GM19468 (cell line): ENCODE results near the gene NFE2L3.
"Not testable (repeated sequence)": the region's sequence is repeated elsewhere in the genome, so short reads cannot be mapped to it uniquely, and the experiment has no call there.

Experiments used
- ATAC-seq: cut with Tn5 transposase; IDR thresholded peaks from one replicate; pipeline ENCODE4 v1.9.1; 2021; ENCODE audit warnings: mild to moderate bottlenecking, moderate library complexity, moderate number of reproducible peaks; ENCODE audit not compliant: unreplicated experiment; ENCODE audit errors: extremely low read depth

The NFE2L3 gene

DNA sequence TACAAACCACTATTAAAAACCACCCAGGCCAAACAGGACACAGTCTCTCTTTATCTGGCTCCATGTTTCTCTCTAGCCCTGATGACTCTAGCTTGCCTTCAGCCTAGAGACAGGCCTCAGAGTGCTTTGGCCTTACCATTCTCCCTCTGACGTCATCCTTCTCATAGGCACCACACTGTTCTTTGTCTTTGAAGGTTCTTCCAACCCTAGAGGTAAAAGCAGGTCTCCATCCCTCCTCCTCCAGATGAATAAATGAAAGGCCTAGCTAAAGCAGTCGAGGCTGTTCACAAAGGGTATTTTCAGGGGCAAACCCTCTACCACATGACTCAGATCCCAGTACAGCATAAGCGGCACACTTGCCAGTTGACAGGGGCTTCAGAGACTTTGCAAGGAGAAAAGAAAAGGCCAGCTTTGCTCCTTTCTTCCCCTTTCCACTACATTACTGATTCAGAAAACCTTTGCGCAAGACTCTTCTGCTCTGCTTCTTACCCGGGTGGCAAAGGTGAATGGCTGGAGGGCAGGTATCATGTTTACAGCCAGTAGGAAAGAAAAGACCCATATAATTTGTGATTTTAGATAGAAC lies 14.8 kb downstream of the NFE2L3 start:
- no peak for ATAC-seq

DNA sequence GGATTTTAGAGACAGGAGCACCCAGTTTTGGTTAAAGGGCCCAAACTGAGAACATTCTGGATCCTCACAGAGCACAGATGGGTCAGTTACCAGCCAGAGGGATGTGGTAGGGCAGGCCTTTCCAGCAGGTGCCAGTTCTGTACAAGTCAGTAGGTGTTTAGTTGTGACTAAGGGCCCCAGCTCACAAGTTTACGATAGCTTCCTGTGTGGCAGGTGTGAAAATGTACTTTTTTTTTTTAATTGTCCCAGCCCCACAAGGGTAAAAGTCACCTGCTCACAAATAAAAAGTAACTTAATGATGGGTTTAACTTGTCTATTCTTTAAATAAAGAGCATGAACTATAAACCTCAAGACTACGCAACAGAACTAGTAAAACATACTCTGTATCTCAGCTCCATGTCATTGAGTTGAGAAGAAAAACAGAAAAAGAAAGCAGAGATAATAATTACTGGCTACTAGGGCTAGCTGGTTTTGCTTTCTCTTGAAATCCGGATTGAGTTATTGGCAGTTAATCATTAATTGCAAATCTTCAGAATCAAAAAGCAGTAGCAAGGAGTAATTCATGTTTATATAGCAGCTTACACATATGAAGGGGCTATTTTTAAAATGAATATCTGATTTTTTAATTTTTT lies 15.4 kb downstream of the NFE2L3 start:
- ATAC-seq, result peak; percentile 35

DNA sequence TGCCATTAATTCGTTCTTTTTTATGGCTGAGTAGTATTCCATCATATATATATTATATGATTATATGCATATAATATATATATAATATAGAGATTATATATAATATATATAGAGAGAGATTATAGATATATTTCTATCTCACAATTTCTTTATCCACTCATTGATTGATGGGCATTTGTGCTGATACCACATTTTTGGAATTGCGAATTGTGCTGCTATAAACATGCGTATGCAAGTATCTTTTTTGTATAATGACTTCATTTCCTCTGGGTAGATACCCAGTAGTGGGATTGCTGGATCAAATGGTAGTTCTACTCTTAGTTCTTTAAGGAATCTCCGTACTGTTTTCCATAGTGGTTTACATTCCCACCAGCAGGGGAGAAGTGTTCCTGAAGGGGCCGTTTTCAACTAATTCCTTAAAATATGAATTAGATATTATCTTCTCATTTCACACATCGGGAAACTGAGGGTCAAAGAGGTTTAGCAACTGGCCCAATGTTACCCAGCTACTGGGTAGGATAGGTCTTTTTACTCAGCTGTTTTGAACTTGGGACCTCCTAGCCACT lies 16.5 kb downstream of the NFE2L3 start:
- ATAC-seq, result no peak

DNA sequence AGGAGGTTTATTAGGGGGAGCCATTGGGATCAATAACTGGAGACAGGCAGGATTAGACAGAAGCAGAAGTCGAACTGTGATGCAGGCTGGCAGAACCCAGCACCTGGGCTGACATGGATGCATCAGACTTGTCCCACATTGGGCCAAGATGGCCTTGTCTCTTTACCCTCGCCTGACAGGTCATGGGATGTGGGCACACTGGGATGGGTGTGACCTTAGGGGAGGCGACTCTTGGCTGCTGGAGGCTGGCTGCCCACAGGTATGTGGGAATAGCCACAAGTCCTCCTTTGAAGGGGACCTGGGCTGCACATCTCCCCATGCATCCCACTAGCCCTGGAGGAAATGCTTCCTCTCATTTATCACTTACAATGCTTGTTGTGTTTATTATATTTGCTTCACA lies 17.3 kb downstream of the NFE2L3 start:
- no peak for ATAC-seq

DNA sequence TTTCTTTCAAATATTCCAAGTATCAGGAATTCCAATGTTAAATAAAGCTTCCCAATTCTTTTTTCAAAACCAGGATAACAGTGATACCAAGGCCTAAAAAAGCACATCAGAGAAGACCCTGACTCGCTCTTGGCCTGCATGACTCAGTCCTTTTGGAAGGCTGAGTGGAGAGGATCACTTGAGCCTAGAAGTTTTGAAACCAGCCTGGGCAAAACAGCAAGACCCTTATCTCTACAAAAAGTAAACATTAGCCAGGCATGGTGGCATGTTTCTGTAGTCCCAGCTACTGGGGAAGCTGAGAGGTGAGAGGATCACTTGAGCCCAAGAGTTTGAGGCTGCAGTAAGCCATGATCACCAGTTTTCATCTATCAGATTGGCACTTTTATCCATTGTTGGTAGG lies 18.7 kb downstream of the NFE2L3 start:
- ATAC-seq, result no peak

DNA sequence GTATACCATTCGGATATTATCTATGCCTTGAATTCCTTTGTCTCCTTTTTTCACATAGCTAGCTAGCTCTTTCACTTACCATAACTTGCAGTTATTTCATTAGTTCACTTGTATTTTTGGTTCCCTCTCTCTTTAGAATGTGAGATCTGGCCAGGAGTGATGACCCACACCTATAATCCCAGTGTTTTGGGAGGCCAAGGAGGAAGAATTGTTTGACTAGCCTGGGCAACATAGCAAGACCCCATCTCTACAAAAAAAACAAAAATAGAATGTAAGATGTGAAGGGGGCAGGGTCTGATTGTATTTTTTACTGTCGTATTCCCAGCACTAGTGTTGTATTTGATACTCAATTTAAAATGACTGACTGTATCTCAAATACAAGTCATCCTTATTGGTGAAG lies 19.6 kb downstream of the NFE2L3 start:
- ATAC-seq, result no peak

DNA sequence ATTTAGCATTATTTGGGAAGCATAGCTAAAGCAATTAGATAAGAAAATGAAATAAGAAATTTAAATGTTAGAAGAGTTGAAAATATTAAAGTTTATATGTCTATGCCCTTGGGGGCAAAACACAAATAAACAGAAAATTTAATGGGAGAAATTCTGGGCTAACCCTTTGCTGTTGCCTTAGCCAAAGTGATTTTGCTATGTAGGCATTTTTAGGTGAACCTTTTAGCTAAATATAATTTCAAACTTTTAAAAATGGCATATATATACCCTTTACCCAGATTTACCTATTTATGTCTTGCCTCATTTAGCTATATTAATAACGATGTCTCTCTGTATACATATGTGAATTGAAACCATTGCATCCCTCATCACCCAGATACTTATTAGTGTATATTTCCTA lies 20.1 kb downstream of the NFE2L3 start:
- ATAC-seq, result no peak

DNA sequence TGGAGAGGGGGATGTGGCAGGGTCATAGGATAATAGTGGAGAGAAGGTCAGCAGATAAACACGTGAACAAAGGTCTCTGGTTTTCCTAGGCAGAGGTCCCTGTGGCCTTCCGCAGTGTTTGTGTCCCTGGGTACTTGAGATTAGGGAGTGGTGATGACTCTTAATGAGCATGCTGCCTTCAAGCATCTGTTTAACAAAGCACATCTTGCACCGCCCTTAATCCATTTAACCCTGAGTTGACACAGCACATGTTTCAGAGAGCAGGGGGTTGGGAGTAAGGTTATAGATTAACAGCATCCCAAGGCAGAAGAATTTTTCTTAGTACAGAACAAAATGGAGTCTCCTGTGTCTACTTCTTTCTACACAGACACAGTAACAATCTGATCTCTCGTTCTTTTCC lies 23.9 kb downstream of the NFE2L3 start:
- ATAC-seq, result not testable (repeated sequence)

DNA sequence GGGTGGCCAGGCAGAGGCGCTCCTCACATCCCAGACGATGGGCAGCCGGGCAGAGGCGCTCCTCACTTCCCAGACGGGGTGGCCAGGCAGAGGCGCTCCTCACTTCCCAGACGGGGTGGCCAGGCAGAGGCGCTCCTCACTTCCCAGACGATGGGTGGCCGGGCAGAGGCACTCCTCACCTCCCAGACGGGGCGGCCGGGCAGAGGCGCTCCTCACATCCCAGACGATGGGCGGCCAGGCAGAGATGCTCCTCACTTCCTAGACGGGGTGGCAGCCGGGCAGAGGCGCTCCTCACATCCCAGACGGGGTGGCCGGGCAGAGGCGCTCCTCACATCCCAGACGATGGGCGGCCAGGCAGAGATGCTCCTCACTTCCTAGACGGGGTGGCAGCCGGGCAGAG lies 24.7 kb downstream of the NFE2L3 start:
- not testable (repeated sequence) for ATAC-seq

DNA sequence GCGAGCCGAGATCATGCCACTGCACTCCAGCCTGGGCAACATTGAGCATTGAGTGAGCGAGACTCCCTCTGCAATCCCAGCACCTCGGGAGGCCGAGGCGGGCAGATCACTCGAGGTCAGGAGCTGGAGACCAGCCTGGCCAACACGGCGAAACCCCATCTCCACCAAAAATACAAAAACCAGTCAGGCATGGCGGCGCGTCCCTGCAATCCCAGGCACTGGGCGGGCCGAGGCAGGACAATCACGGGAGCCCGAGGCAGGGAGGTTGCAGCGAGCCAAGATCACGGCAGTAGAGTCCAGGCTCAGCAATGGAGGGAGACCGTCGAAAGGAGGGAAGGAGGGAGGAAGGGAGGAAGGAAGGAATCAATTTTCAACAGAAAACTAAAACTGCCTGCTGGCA lies 25.3 kb downstream of the NFE2L3 start:
- not testable (repeated sequence) for ATAC-seq

DNA sequence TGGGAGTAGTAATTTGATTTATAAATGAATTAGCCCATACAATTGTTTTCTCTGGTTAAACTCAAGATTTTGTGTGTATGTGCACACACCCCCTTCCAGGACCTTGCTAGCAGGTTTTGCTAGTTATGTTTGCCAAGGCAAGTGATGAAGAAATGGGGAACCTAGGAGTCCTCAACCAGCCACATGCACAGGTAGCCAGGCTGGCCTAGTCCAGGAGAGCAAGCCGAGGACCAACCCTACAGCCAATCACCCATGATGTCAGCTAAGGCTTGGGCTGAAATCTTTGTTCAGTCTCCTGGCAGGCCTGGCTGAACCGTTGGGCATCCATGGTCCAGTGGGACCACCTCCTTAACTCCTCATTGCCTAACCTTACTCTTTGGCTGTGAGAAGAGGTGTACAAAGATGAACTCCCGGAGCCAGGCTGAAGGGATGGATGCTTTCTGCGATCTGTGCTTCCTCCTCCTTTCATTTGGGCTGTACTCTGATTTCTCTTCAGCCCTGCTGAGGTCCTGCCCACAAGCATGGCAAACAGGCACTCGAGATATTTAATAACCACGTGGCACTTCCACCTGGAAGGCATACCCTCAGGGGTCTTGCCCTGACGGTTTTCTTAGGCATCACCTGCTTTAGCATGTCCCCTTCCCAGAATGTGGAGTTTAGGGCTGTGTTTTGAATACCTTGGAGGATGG lies 26.4 kb downstream of the NFE2L3 start:
- no peak for ATAC-seq

DNA sequence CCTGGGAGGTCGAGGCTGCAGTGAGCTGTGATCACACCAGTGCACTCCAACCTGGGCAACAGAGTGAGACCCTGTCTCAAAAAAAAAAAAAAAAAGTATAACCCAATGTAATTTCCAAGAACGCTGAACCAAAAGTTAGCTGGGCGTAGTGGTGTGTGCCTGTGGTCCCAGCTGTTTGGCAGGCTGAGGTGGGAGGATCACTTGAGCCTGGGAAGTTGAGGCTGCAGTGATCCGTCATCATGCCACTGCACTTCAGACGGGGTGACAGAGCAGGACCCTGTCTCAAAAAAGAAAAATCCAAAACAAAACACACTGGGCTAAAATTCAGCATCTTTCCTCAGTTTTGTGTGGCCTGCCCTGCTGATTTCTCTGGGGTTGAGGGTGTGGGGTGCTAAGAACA lies 27.4 kb downstream of the NFE2L3 start:
- no peak for ATAC-seq

DNA sequence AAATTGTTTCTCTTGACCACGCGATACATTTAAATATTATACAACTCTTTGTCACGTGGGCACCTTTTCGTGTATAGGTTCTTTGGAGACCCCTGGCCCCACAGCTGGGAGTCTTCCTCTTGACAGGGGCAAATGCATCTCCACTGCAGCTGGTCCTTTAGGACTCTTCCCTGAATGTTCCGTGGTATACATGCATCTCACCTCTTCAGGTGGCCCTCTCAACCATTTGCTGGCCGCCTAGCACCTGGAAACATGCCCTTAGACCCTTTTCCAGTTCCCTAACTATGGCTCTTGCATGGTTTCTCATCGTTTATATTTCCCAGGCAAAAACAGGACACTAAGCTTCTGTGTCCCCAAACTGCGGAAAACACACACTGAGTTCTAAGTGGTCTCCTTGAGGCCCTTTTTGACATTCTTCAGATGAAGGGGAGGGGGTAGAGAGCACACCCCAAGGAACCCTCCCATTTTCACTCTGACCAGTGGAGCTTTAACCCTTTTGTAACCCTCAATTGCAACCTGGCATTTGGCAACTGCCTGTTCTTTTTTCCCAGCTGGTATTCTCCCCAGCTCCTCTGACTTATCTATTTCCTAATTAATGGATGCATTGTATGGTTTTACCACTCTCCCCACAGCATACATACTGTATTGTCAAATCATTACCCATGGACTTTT lies 28.0 kb downstream of the NFE2L3 start:
- no peak for ATAC-seq

DNA sequence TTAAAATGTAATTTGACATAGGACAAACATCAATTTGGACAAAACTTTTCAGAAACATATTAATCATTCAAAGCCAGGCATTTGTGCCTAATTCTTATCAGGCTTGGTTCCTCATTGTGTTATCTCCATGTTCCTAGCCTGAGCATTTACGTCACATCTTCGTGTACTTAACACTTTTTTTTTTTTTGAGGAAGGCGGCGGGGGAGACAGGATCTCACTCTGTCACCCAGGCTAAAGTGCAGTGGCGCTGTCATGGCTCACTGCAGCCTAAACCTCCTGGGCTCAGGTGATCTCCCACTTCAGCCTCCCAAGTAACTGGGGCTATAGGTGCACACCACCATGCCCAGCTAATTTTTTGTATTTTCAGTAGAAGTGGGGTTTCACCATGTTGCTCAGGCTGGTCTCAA lies 28.8 kb downstream of the NFE2L3 start:
- ATAC-seq, result no peak

DNA sequence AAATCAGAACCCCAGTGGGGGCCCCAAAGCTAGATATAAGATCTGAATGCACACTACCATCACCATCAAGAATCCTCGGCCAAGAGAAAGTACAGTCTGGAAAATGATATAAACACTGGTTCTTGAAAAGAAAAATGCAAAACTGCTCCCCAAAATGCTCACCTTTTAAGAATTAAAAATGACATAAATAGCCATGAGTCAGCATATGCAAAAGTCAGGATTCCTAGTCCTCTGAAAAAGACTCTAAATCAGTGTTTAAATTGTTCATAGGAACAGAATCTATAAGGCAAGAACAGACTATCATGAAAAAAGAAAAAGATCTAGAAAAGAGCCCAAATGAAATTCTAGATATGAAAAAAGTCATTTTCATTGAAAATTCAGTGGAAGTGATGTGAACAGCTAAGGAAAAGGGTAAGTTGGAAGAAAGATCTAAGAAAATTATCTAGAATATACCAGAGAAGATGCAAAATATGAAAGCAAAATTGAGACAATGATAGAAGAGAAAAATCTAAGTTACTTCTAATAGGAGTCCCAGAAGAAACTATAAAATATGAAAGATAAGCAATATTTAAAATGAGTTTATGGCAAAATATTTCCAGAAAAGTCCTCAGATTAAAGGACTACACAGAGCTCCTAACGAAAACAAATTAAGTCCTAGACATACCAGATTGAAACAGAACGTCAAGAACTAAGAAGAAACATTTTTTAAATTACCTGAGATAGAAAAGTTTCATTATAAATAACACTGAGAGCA lies 29.7 kb downstream of the NFE2L3 start:
- ATAC-seq, result no peak

DNA sequence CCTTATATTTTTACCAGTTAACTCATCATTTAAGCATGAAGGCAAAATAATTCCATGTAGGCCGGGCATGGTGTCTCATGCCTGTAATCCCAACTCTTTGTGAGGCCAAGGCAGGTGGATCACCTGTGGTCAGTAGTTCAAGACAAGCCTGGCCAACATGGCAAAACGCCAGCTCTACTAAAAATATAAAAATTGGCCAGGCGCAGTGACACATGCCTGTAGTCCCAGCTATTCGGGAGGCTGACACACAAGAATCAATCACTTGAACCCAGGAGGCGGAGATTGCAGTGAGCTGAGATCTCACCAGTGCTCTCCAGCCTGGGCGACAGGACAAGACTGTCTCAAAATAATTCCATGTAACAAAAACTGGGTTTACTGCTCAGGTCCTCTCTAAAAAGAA lies 30.3 kb downstream of the NFE2L3 start:
- ATAC-seq, result no peak

DNA sequence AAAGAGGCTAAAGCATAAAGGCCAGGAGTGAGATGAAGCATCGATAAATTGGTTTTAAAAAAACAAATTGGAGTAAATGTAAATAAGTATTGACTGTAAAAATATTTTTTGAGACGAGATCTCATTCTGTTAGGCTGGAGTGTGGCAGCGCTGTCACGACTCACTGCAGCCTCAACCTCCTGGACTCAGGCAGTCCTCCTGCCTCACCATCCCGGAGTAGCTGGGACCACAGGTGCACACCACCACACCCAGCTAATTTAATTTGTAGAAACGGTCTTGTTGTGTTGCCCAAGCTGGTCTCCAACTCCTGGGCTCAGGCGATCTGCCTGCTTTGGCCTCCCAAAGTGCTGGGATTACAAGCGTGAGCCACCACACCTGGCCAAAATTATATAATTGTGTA lies 30.7 kb downstream of the NFE2L3 start:
- ATAC-seq, result no peak

DNA sequence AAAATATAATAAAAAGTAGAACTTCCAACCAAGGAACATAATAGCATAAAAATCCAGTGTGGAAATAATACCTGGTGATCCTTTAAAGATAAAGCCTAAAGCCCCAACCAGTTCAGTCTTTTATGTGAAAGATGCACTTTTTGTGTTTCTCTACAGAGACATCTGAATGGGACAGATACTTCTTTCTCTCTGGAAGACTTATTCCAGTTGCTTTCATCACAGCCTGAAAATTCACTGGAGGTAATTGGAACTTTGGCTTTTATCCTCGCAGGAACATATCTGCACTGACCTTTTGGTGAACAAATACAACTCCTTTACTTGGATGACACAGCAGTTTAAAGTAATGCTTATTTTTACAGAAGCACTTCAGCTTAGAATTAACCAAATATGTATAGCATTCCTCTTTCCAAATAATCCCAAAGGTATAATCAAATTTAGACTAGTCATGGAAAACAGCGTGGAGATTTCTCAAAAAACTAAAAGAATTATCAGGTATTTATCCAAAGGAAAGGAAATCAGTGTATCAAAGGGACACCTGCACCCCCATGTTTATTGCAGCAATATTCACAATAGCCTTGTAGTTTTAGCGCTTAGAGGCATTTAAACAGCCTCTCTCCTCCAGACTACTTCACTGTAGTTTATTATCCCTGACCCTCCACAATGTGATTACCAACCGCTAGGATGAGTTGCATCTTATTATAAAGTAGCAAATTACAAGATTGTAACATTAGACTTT lies 31.7 kb downstream of the NFE2L3 start:
- ATAC-seq, result no peak

DNA sequence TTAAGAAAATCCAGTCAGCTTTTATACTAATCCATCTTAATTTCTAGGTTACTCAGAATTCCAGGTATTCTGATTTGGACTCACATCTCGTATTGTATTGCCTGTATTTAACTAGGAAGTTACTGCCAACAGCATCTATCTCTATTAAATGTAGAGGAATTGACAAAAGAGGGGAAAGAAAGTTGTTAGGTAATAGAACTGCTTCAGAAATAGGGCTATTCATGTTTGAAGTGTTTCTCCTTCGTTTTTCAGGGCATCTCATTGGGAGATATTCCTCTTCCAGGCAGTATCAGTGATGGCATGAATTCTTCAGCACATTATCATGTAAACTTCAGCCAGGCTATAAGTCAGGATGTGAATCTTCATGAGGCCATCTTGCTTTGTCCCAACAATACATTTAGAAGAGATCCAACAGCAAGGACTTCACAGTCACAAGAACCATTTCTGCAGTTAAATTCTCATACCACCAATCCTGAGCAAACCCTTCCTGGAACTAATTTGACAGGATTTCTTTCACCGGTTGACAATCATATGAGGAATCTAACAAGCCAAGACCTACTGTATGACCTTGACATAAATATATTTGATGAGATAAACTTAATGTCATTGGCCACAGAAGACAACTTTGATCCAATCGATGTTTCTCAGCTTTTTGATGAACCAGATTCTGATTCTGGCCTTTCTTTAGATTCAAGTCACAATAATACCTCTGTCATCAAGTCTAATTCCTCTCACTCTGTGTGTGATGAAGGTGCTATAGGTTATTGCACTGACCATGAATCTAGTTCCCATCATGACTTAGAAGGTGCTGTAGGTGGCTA lies 32.5 kb downstream of the NFE2L3 start:
- ATAC-seq, result not testable (repeated sequence)
